HCT116 (cell line): ENCODE data around the gene PYROXD2. TPM values are rescaled to one million over a fixed set of nuclear protein-coding genes. Genes with fewer than 3 reads are reported as not detected.

Experiments
- ATAC-seq: fragments of 200-7000 bp; cut with Tn5 transposase; 2 replicates; pipeline ENCODE4 v1.9.1; 2020; ENCODE audit warnings: mild to moderate bottlenecking, moderate library complexity
- BruUV-seq: library from RNA; stranded (reverse); fragments of 400-500 nt; replicated peaks from 2 replicates; lab custom pipeline; 2021; lab: Mats Ljungman, UMichigan
- CTCF ChIA-PET: fragments of 300-600 bp; sonication (Branson Sonifier 250); formaldehyde crosslinking; loops from one replicate; lab custom pipeline; 2021; ENCODE audit warnings: antibody characterized with exemption; lab: Charles Lee
- POLR2A ChIA-PET: fragments of 300-600, 350-600 bp; sonication (Branson Sonifier 250); formaldehyde crosslinking; loops from one replicate; lab custom pipeline; 2021; ENCODE audit warnings: antibody characterized with exemption; lab: Charles Lee
- RAD21 ChIA-PET, 2 experiments: fragments of 300-600 bp; sonication (Branson Sonifier 250); formaldehyde crosslinking; loops; one replicate each; lab custom pipeline; 2023; ENCODE audit warnings: low total read pairs in 2 of 2; ENCODE audit not compliant: uncharacterized antibody in 2 of 2, unreplicated experiment in 2 of 2, low non-redundant PET in 1 of 2; lab: Charles Lee
- DNase-seq: peaks from one replicate; pipeline ENCODE4 v3.0.0-alpha.2; 2010; ENCODE audit warnings: low read depth, low spot score
- H2AFZ ChIP-seq: fragments of 200-600 bp; shearing (Covaris generic), sonication (generic); 2 replicates; pipeline ENCODE4 v1.6.1; 2017; ENCODE audit warnings: low read depth, mixed run types, mixed read lengths, antibody characterized with exemption, low read length; ENCODE audit not compliant: poor library complexity, severe bottlenecking
- H3K27ac ChIP-seq: 2 replicates; pipeline ENCODE4 v1.5.1; 2012; ENCODE audit warnings: low read depth, low read length
- H3K27me3 ChIP-seq: fragments of 200-600 bp; sonication (generic); 2 replicates; pipeline ENCODE4 v1.6.1; 2016; ENCODE audit warnings: mixed run types, low read length, mixed read lengths; ENCODE audit not compliant: insufficient read depth
- H3K36me3 ChIP-seq, 2 experiments: fragments of 200-500 bp in 1 of 2; fragments of 200-600 bp in 1 of 2; sonication (Bioruptor generic) in 1 of 2; sonication (generic) in 1 of 2; 2 replicates each; pipeline versions ENCODE4 v1.5.1 to v1.6.1; 2014 to 2016; ENCODE audit warnings: low read length in 2 of 2, inconsistent platforms in 1 of 2, mixed read lengths in 1 of 2, mixed run types in 1 of 2; ENCODE audit not compliant: insufficient read depth in 2 of 2, control insufficient read depth in 1 of 2
- H3K4me1 ChIP-seq, 2 experiments: fragments of 200-600 bp in 1 of 2; sonication (generic) in 1 of 2; 2 replicates each; pipeline versions ENCODE4 v1.5.1 to v1.6.1; 2012 to 2017; ENCODE audit warnings: low read length in 2 of 2, inconsistent platforms in 1 of 2, mild to moderate bottlenecking in 1 of 2, mixed read lengths in 1 of 2, mixed run types in 1 of 2, moderate library complexity in 1 of 2; ENCODE audit not compliant: insufficient read depth in 2 of 2, control insufficient read depth in 1 of 2
- H3K4me2 ChIP-seq: fragments of 200-600 bp; sonication (generic); 2 replicates; pipeline ENCODE4 v1.6.1; 2017; ENCODE audit warnings: mixed run types, low read length, mixed read lengths
- H3K4me3 ChIP-seq, 2 experiments: fragments of 200-600 bp in 1 of 2; sonication (generic) in 1 of 2; replicated peaks in 1 of 2; 2 replicates each; pipeline ENCODE4 v1.5.1; 2011 to 2016; ENCODE audit warnings: low read length in 2 of 2, control low read depth in 1 of 2, low read depth in 1 of 2, mild to moderate bottlenecking in 1 of 2, mixed read lengths in 1 of 2, mixed run types in 1 of 2
- H3K79me2 ChIP-seq: fragments of 200-600 bp; sonication (generic); 2 replicates; pipeline ENCODE4 v1.6.1; 2017; ENCODE audit warnings: mild to moderate bottlenecking, mixed run types, low read length, moderate library complexity, mixed read lengths; ENCODE audit not compliant: insufficient read depth
- H3K9ac ChIP-seq: fragments of 200-600 bp; sonication (generic); 2 replicates; pipeline ENCODE4 v1.6.1; 2016; ENCODE audit warnings: low read length, mixed read lengths
- H3K9me2 ChIP-seq: fragments of 200-600 bp; sonication (generic), shearing (Covaris generic); 2 replicates; pipeline ENCODE4 v1.6.1; 2017; ENCODE audit warnings: mixed run types, mild to moderate bottlenecking, moderate library complexity; ENCODE audit not compliant: insufficient read depth
- H3K9me3 ChIP-seq, 2 experiments: fragments of 200-500 bp in 1 of 2; fragments of 200-600 bp in 1 of 2; sonication (Bioruptor generic) in 1 of 2; sonication (generic) in 1 of 2; 2 replicates each; pipeline ENCODE4 v1.6.1; 2014 to 2017; ENCODE audit warnings: low read length in 2 of 2, mixed read lengths in 2 of 2, inconsistent platforms in 1 of 2, low read depth in 1 of 2, mild to moderate bottlenecking in 1 of 2, mixed run types in 1 of 2, moderate library complexity in 1 of 2; ENCODE audit not compliant: control insufficient read depth in 1 of 2, insufficient read depth in 1 of 2
- H4K20me1 ChIP-seq: fragments of 200-600 bp; sonication (generic), shearing (Covaris generic); 2 replicates; pipeline ENCODE4 v1.6.1; 2017; ENCODE audit warnings: mixed run types, mild to moderate bottlenecking, moderate library complexity; ENCODE audit not compliant: insufficient read depth
- ATF3 ChIP-seq: IDR thresholded peaks from 2 replicates; pipeline ENCODE4 v1.6.1; 2012
- CBX3 ChIP-seq: IDR thresholded peaks from 2 replicates; pipeline ENCODE4 v1.6.1; 2012; ENCODE audit warnings: low read depth
- CTCF ChIP-seq, 3 experiments: fragments of 200-600 bp in 1 of 3; sonication (generic) in 1 of 3; IDR thresholded peaks in 2 of 3; conservative IDR thresholded peaks in 1 of 3; 2 replicates each; pipeline ENCODE4 v1.5.1; 2012 to 2017; ENCODE audit warnings: low read depth in 2 of 3, low read length in 2 of 3, antibody characterized with exemption in 1 of 3, borderline replicate concordance in 1 of 3, control low read depth in 1 of 3, mild to moderate bottlenecking in 1 of 3, mixed read lengths in 1 of 3, mixed run types in 1 of 3, moderate library complexity in 1 of 3; ENCODE audit not compliant: insufficient read depth in 1 of 3
- ELF1 ChIP-seq: IDR thresholded peaks from 2 replicates; pipeline ENCODE4 v1.6.1; 2012; ENCODE audit warnings: low read depth, borderline replicate concordance
- EZH2 ChIP-seq: fragments of 200-600 bp; sonication (generic); IDR thresholded peaks from 2 replicates; pipeline ENCODE4 v1.6.1; 2017; ENCODE audit warnings: antibody characterized with exemption, mixed run types
- FOSL1 ChIP-seq: IDR thresholded peaks from 2 replicates; pipeline ENCODE4 v1.6.1; 2012; ENCODE audit warnings: low read depth
- JUND ChIP-seq: IDR thresholded peaks from 2 replicates; pipeline ENCODE4 v1.6.1; 2012
- MAX ChIP-seq: IDR thresholded peaks from 2 replicates; pipeline ENCODE4 v1.6.1; 2012
- POLR2A ChIP-seq: IDR thresholded peaks from 2 replicates; pipeline ENCODE4 v1.7.0; 2011; ENCODE audit warnings: borderline replicate concordance; ENCODE audit not compliant: insufficient read depth, insufficient read length; ENCODE audit errors: extremely low read depth
- POLR2AphosphoS5 ChIP-seq: IDR thresholded peaks from 2 replicates; pipeline ENCODE4 v1.6.1; 2011; ENCODE audit warnings: mild to moderate bottlenecking, low read depth, low read length, moderate library complexity
- RAD21 ChIP-seq: IDR thresholded peaks from 2 replicates; pipeline ENCODE4 v1.6.1; 2012; ENCODE audit warnings: low read depth, mild to moderate bottlenecking
- SIN3A ChIP-seq: IDR thresholded peaks from 2 replicates; pipeline ENCODE4 v1.6.1; 2012; ENCODE audit warnings: low read depth
- SP1 ChIP-seq: IDR thresholded peaks from 2 replicates; pipeline ENCODE4 v1.6.1; 2012; ENCODE audit warnings: low read depth
- TCF7L2 ChIP-seq: IDR thresholded peaks from 2 replicates; pipeline ENCODE4 v1.7.0; 2011; ENCODE audit warnings: borderline replicate concordance, inconsistent platforms; ENCODE audit not compliant: insufficient read depth, insufficient read length; ENCODE audit errors: extremely low read depth
- YY1 ChIP-seq: IDR thresholded peaks from 2 replicates; pipeline ENCODE4 v1.6.1; 2011; ENCODE audit warnings: low read length, low read depth, moderate library complexity, mild to moderate bottlenecking; ENCODE audit not compliant: insufficient replicate concordance; ENCODE audit errors: extremely low read depth
- ZBTB33 ChIP-seq: IDR thresholded peaks from 2 replicates; pipeline ENCODE4 v1.6.1; 2011; ENCODE audit warnings: mild to moderate bottlenecking, low read length, moderate library complexity; ENCODE audit not compliant: insufficient replicate concordance; ENCODE audit errors: extremely low read depth
- ZFX ChIP-seq: fragments of 450-650 bp; IDR thresholded peaks from 2 replicates; pipeline ENCODE4 v1.6.1; 2017
- ZNF274 ChIP-seq: fragments of 200-500 bp; sonication (Bioruptor generic); IDR thresholded peaks from 2 replicates; pipeline ENCODE4 v1.6.1; 2014; ENCODE audit warnings: mild to moderate bottlenecking, low read depth, low read length, inconsistent platforms
- intact Hi-C: fragments of 100-400 bp; cut with micrococcal nuclease; formaldehyde crosslinking; loops from 2 replicates; pipeline ENCODE4 v1.10.0; 2022
- total RNA-seq: library from RNA; stranded (reverse); gene quantifications from one replicate; pipeline ENCODE4 v1.2.1, GENCODE V29; 2021; ENCODE audit not compliant: unreplicated experiment

PYROXD2 gene
- total RNA-seq, 1 experiment from 2014 or later = 14.2 TPM

GRCh38 chr10:98349508-98349922 lies 65.5 kb downstream of the PYROXD2 start:
- ChIA-PET POLR2A (no interaction called here), RAD21 (no interaction called here), CTCF (no interaction called here)
- BruUV-seq = no TSS peak
- intact Hi-C loops = no loop called here
- no peak for DNase-seq
- Histone ChIP-seq H3K27ac (no peak overlapping the region), H3K4me3 (no peak overlapping the region), H4K20me1 (no peaks in the 10 kb centered on the region), H3K4me1 (no peaks in the 10 kb centered on the region), H3K79me2 (no peaks in the 10 kb centered on the region), H3K4me2 (no peak overlapping the region), H2AFZ (no peak overlapping the region), H3K27me3 (peaks cover 42% of the 10 kb centered on the region), H3K9ac (no peak overlapping the region), H3K9me2 (no peaks in the 10 kb centered on the region), H3K9me3 (no peaks in the 10 kb centered on the region), H3K36me3 (no peaks in the 10 kb centered on the region)
- no peak for ATAC-seq
- TF ChIP-seq MAX = no peak
- TF ChIP-seq CBX3 = no peak
- no peak for TF ChIP-seq ZNF274
- TF ChIP-seq CTCF (IDR thresholded peaks at IDR 0.05 in 2 of 3, conservative IDR thresholded peaks at IDR 0.05 in 1 of 3; ENCODE audit: borderline replicate concordance in 1 of 3, insufficient read depth in 1 of 3, low read depth in 2 of 3, low read length in 2 of 3) = no peak
- no peak for TF ChIP-seq POLR2AphosphoS5
- TF ChIP-seq POLR2A = no peak
- no peak for TF ChIP-seq RAD21
- TF ChIP-seq FOSL1 = no peak
- no peak for TF ChIP-seq SP1
- TF ChIP-seq JUND = no peak
- TF ChIP-seq TCF7L2 = no peak
- TF ChIP-seq EZH2 = no peak
- no peak for TF ChIP-seq ZFX
- no peak for TF ChIP-seq ATF3
- no peak for TF ChIP-seq YY1
- TF ChIP-seq ZBTB33 = no peak
- no peak for TF ChIP-seq ELF1
- no peak for TF ChIP-seq SIN3A
